OCI-LY7 (cell line): ENCODE measurements around the gene SPATA22. TPM values are rescaled to one million over a fixed set of nuclear protein-coding genes. Genes with fewer than 3 reads are reported as not detected.
"Not testable (repeated sequence)": the region's sequence is repeated elsewhere in the genome, so short reads cannot be mapped to it uniquely, and the experiment has no call there.

Experiments
- BruUV-seq: library from RNA; stranded (reverse); fragments of 400-500 nt; replicated peaks from 2 replicates; lab custom pipeline; 2021; lab: Mats Ljungman, UMichigan
- CTCF ChIA-PET: fragments of 300-600 bp; sonication (Branson Sonifier 250); formaldehyde crosslinking; loops from one replicate; lab custom pipeline; 2022; ENCODE audit warnings: antibody characterized with exemption; ENCODE audit not compliant: unreplicated experiment; lab: Charles Lee
- POLR2A ChIA-PET: fragments of 300-600 bp; sonication (Branson Sonifier 250); formaldehyde crosslinking; loops from one replicate; lab custom pipeline; 2022; ENCODE audit warnings: antibody characterized with exemption; lab: Charles Lee
- DNase-seq: peaks from one replicate; pipeline ENCODE4 v3.0.0-alpha.2; 2015; ENCODE audit warnings: low spot score
- H2AFZ ChIP-seq: fragments of 200-600 bp; sonication (generic), shearing (Covaris generic); 2 replicates; pipeline ENCODE4 v1.6.1; 2014; ENCODE audit warnings: mild to moderate bottlenecking, antibody characterized with exemption, low read length, moderate library complexity
- H3K27ac ChIP-seq: fragments of 200-600 bp; sonication (generic); 2 replicates; pipeline ENCODE4 v1.5.1; 2014; ENCODE audit warnings: mixed run types, low read depth, mild to moderate bottlenecking, moderate library complexity, low read length, inconsistent platforms; ENCODE audit not compliant: poor library complexity, severe bottlenecking
- H3K36me3 ChIP-seq: fragments of 200-600 bp; sonication (generic); 2 replicates; pipeline ENCODE4 v1.6.1; 2014; ENCODE audit warnings: mild to moderate bottlenecking, antibody characterized with exemption, low read length, moderate library complexity, mixed read lengths; ENCODE audit not compliant: insufficient read depth
- H3K4me1 ChIP-seq: fragments of 200-600 bp; sonication (generic); 2 replicates; pipeline ENCODE4 v1.5.1; 2014; ENCODE audit warnings: mild to moderate bottlenecking, low read length; ENCODE audit not compliant: insufficient read depth, poor library complexity, severe bottlenecking
- H3K4me2 ChIP-seq: fragments of 200-600 bp; sonication (generic); 2 replicates; pipeline ENCODE4 v1.6.1; 2014; ENCODE audit warnings: mild to moderate bottlenecking, low read length
- H3K4me3 ChIP-seq: fragments of 200-600 bp; sonication (generic); 2 replicates; pipeline ENCODE4 v1.5.1; 2014; ENCODE audit warnings: mild to moderate bottlenecking, low read depth, low read length; ENCODE audit not compliant: poor library complexity, severe bottlenecking
- H3K79me2 ChIP-seq: fragments of 200-600 bp; sonication (generic); 2 replicates; pipeline ENCODE4 v1.6.1; 2016; ENCODE audit warnings: low read depth, mild to moderate bottlenecking, low read length, moderate library complexity, mixed read lengths; ENCODE audit not compliant: insufficient read depth
- H3K9me2 ChIP-seq: fragments of 200-600 bp; sonication (generic); 2 replicates; pipeline ENCODE4 v1.6.1; 2016; ENCODE audit warnings: mild to moderate bottlenecking, low read length, mixed read lengths; ENCODE audit not compliant: insufficient read depth
- H3K9me3 ChIP-seq: fragments of 200-600 bp; sonication (generic); 2 replicates; pipeline ENCODE4 v1.6.1; 2014; ENCODE audit warnings: mild to moderate bottlenecking, mixed run types, low read length, mixed read lengths
- H4K20me1 ChIP-seq: fragments of 200-600 bp; sonication (generic); 2 replicates; pipeline ENCODE4 v1.6.1; 2014; ENCODE audit warnings: mild to moderate bottlenecking, antibody characterized with exemption, low read length, moderate library complexity, mixed read lengths; ENCODE audit not compliant: insufficient read depth
- EZH2phosphoT487 ChIP-seq: fragments of 200-600 bp; sonication (generic); IDR thresholded peaks from 2 replicates; pipeline ENCODE4 v1.6.1; 2018; ENCODE audit warnings: low read depth, borderline replicate concordance, mild to moderate bottlenecking, mixed run types, antibody characterized with exemption, low read length, moderate library complexity, mixed read lengths
- intact Hi-C: fragments of 100-400 bp; cut with micrococcal nuclease; formaldehyde crosslinking; loops from one replicate; pipeline ENCODE4 v1.10.0; 2022; ENCODE audit not compliant: unreplicated experiment
- total RNA-seq, 2 experiments: library from RNA; depleted of rRNA in 1 of 2; stranded (reverse); fragments of >200 nt in 1 of 2; shearing (Covaris generic) in 1 of 2; gene quantifications; 2 replicates each; pipeline ENCODE4 v1.2.3, GENCODE V29; 2014 to 2022
- TF ChIP-seq, protein P1 (sequence below): fragments of 200-600 bp; sonication (generic); conservative IDR thresholded peaks from 2 replicates; pipeline ENCODE4 v1.5.1; 2014; ENCODE audit warnings: mild to moderate bottlenecking, antibody characterized with exemption, low read length, moderate library complexity, mixed read lengths

The SPATA22 gene
- total RNA-seq, 2 experiments from 2014 or later: not detected

DNA sequence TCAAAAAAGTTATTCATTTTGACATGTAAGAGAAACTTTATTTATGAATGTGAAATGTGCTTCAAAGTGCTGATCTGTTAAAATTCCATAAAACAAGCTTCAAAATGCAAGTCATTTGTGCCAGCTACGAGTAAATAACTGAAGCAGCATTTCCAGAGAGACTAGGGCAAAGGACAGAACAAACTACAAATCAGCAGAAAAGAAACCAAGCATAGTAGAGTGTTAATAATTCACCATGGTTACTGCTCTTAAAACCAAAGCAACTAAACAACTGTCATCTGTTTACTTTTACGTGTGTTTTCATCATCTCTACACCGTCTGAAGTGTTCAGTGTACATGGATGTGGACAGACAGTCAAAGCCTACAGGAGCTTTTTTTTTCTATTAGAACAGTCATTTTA is 2.6 kb upstream of the SPATA22 start:
- DNase-seq: no peak
- TF ChIP-seq, protein P1, sequence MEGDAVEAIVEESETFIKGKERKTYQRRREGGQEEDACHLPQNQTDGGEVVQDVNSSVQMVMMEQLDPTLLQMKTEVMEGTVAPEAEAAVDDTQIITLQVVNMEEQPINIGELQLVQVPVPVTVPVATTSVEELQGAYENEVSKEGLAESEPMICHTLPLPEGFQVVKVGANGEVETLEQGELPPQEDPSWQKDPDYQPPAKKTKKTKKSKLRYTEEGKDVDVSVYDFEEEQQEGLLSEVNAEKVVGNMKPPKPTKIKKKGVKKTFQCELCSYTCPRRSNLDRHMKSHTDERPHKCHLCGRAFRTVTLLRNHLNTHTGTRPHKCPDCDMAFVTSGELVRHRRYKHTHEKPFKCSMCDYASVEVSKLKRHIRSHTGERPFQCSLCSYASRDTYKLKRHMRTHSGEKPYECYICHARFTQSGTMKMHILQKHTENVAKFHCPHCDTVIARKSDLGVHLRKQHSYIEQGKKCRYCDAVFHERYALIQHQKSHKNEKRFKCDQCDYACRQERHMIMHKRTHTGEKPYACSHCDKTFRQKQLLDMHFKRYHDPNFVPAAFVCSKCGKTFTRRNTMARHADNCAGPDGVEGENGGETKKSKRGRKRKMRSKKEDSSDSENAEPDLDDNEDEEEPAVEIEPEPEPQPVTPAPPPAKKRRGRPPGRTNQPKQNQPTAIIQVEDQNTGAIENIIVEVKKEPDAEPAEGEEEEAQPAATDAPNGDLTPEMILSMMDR: no peak
- TF ChIP-seq EZH2phosphoT487: no peak
- BruUV-seq: no TSS peak
- Histone ChIP-seq H3K79me2 (no peaks in the 10 kb centered on the region), H3K4me2 (no peak overlapping the region), H4K20me1 (no peaks in the 10 kb centered on the region), H3K36me3 (no peaks in the 10 kb centered on the region), H3K27ac (no peak overlapping the region), H3K4me3 (no peak overlapping the region), H3K9me3 (no peaks in the 10 kb centered on the region), H3K9me2 (no peaks in the 10 kb centered on the region), H2AFZ (no peak overlapping the region), H3K4me1 (no peaks in the 10 kb centered on the region)
- ChIA-PET CTCF (no interaction called here), POLR2A (no interaction called here)
- intact Hi-C loops: no loop called here

DNA sequence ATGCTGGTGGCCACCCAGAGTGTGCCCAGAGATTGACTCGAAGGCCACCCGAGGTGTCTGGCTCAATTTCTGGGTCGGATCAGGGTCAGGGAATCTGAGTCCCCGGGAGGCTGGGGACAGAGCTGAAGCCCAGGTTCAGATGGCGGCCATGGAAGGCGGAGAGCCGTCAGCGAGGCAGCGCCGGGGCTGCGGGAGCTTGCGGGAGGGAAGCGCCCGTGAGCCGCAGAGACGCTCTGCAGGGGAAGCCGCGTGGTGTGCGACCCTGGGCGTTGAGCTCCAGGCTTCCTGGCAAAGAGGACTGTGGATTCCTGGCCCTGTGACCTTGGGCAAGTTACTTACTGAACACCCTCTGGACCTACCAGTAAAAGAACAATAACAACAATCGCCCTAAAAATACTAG is 518 bp upstream of the SPATA22 start:
- H3K4me1 ChIP-seq: no peaks in the 10 kb centered on the region
- H2AFZ ChIP-seq: no peak overlapping the region
- no peak for DNase-seq
- no peaks in the 10 kb centered on the region for H3K9me2 ChIP-seq
- no peak overlapping the region for H3K27ac ChIP-seq
- no peaks in the 10 kb centered on the region for H3K79me2 ChIP-seq
- H3K4me3 ChIP-seq: no peak overlapping the region
- H3K9me3 ChIP-seq: no peaks in the 10 kb centered on the region
- ChIA-PET POLR2A (no interaction called here), CTCF (no interaction called here)
- intact Hi-C loops: no loop called here
- H3K4me2 ChIP-seq: no peak overlapping the region
- H3K36me3 ChIP-seq: no peaks in the 10 kb centered on the region
- no peaks in the 10 kb centered on the region for H4K20me1 ChIP-seq
- TF ChIP-seq EZH2phosphoT487: no peak
- TF ChIP-seq, protein P1: no peak
- BruUV-seq: no TSS peak

DNA sequence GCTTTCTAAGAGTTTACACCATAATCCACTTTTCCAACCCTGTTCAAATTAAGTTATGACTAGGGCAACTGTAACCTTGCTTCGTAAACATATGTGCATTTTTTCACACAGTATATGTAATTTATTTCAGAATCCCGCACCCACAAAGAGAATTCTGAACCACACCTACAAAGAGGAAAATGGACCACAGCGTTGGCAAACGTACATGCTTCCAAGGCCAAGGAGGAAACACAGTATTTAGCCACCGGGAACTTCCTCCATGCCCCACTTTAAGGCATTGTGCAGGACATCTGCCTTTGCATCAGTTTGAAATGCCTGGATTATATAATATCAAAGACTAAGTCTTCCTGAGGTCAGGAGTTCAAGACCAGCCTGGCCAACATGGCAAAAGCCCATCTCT is 2.1 kb downstream of the SPATA22 start:
- no peaks in the 10 kb centered on the region for H4K20me1 ChIP-seq
- H3K4me1 ChIP-seq: no peaks in the 10 kb centered on the region
- no peak overlapping the region for H3K27ac ChIP-seq
- CTCF ChIA-PET: no interaction called here
- no peaks in the 10 kb centered on the region for H3K79me2 ChIP-seq
- no peaks in the 10 kb centered on the region for H3K9me2 ChIP-seq
- H3K36me3 ChIP-seq: no peaks in the 10 kb centered on the region
- no peak overlapping the region for H3K4me2 ChIP-seq
- no peak overlapping the region for H3K4me3 ChIP-seq
- POLR2A ChIA-PET: no interaction called here
- H3K9me3 ChIP-seq: no peaks in the 10 kb centered on the region
- no TSS peak for BruUV-seq
- no peak overlapping the region for H2AFZ ChIP-seq
- no peak for DNase-seq
- intact Hi-C loops: no loop called here
- TF ChIP-seq, protein P1: no peak
- TF ChIP-seq EZH2phosphoT487: no peak

DNA sequence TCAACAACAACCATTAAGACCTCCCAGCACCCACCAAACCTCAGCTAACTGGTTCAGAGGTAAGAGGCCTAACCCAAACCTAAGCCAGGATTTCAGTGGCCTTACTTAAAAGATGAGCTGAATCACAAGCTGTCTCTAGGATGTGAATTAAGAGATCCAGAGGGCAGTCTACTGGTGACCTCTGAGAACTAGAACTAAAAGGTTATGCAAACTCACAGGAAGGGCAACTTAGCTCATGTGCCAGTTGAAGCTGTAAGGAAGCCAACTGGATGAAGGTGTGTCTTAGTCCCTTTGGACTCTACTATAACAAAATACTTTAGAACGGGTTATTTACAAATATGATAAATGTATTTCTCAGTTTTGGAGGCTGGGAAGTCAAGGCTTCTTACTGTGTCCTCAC is 5.3 kb downstream of the SPATA22 start:
- POLR2A ChIA-PET, CTCF ChIA-PET, H3K4me2 ChIP-seq, BruUV-seq, H2AFZ ChIP-seq, H4K20me1 ChIP-seq, DNase-seq, H3K9me3 ChIP-seq, H3K27ac ChIP-seq, H3K79me2 ChIP-seq, H3K4me1 ChIP-seq, H3K9me2 ChIP-seq, H3K36me3 ChIP-seq, H3K4me3 ChIP-seq, intact Hi-C loops: not testable (repeated sequence)
